Subcutaneous preadipocyte (primary cell): ENCODE data around the gene ZNF43. TPM values are rescaled to one million over a fixed set of nuclear protein-coding genes. Genes with fewer than 3 reads are reported as not detected.

ENCODE experiments used
- total RNA-seq: library from RNA; depleted of rRNA; stranded (reverse); fragments of >200 nt; gene quantifications from 2 replicates; pipeline ENCODE4 v1.2.3, GENCODE V29; 2012

ZNF43 gene
- total RNA-seq, result 8.1 and 9.6 TPM in 2 replicates

GRCh38 chr19:21835810-21836444 lies at the start of gene ZNF43:
TSS of gene ZNF43 (minus strand) at chr19:21836182. CDS start at chr19:21836038, 144 bp downstream.

GRCh38 chr19:21767065-21767800 lies 68.7 kb downstream of the ZNF43 start, which contains the start of gene ZNF100:
TSS of gene ZNF100 (minus strand) at chr19:21767579. CDS start at chr19:21767429, 150 bp downstream.

Other genes starting within 250 kb of the ZNF43 start
- gene ZNF100, start 68.6 kb downstream of the ZNF43 start, total RNA-seq, result 3.7 and 5.7 TPM in 2 replicates
- 0.20 and 1.5 TPM in 2 replicates for gene ZNF208, start 174.8 kb upstream of the ZNF43 start, total RNA-seq
- 1.8 and 2.2 TPM in 2 replicates for gene ZNF257, start 216.3 kb upstream of the ZNF43 start, total RNA-seq